Amygdala (tissue), 56 donors: Measurements from ENCODE around the gene PSMB5.

Experiments used
- DNase-seq, 56 donors: peaks; one replicate each; lab custom pipeline; 2025; lab: John Stamatoyannopoulos, UW

The PSMB5 gene

GRCh38 chr14:23045419-23046357, 11.0 kb upstream of the PSMB5 start:
- no peak for DNase-seq

- no peak for DNase-seq
These were observed 10.1 kb upstream of the PSMB5 start for GRCh38 chr14:23044840-23045239.

- no peak for DNase-seq
These were observed 9.1 kb upstream of the PSMB5 start for GRCh38 chr14:23043754-23044153.

GRCh38 chr14:23043145-23043544, 8.4 kb upstream of the PSMB5 start:
- DNase-seq, result no peak

- DNase-seq, result no peak
These were observed 7.7 kb upstream of the PSMB5 start, which contains the start of gene PSMB11 for GRCh38 chr14:23042162-23042965. TSS of gene PSMB11 (plus strand) at chr14:23042212. CDS start at chr14:23042226, 14 bp downstream.

GRCh38 chr14:23041729-23042128, 7.0 kb upstream of the PSMB5 start:
- no peak for DNase-seq

- DNase-seq, result no peak
These were observed 5.4 kb upstream of the PSMB5 start for GRCh38 chr14:23040100-23040499.

GRCh38 chr14:23035303-23036144, 824 bp upstream of the PSMB5 start:
- DNase-seq, result no peak

- DNase-seq, result no peak
These were observed 751 bp downstream of the PSMB5 start for GRCh38 chr14:23033801-23034497.

GRCh38 chr14:23033251-23033727, 1.4 kb downstream of the PSMB5 start:
- no peak for DNase-seq

GRCh38 chr14:23030936-23031335, 3.8 kb downstream of the PSMB5 start:
- DNase-seq, result no peak

- DNase-seq, result no peak
These were observed 5.9 kb downstream of the PSMB5 start for GRCh38 chr14:23028799-23029198.

GRCh38 chr14:23025151-23025814, 9.4 kb downstream of the PSMB5 start:
- DNase-seq, result no peak

- no peak for DNase-seq
These were observed 10.1 kb downstream of the PSMB5 start for GRCh38 chr14:23024612-23025075.

GRCh38 chr14:23023795-23024152, 10.9 kb downstream of the PSMB5 start:
- DNase-seq, result no peak

GRCh38 chr14:23023022-23023794, 11.5 kb downstream of the PSMB5 start:
- DNase-seq, result no peak

GRCh38 chr14:23021889-23022442, 12.7 kb downstream of the PSMB5 start:
- DNase-seq, result no peak

GRCh38 chr14:23021434-23021833, 13.3 kb downstream of the PSMB5 start:
- no peak for DNase-seq
